GM12878 (cell line): ENCODE measurements around the gene ADGRL4. TPM values are rescaled to one million over a fixed set of nuclear protein-coding genes. Genes with fewer than 3 reads are reported as not detected.

Experiments used
- ATAC-seq: fragments of 200-7000 bp; cut with Tn5 transposase; 3 replicates; pipeline ENCODE4 v1.9.1; 2020; ENCODE audit warnings: mild to moderate bottlenecking, moderate library complexity
- Bru-seq: library from RNA; stranded (reverse); fragments of 400-500 nt; gene quantifications from one replicate; lab custom pipeline; 2021; lab: Mats Ljungman, UMichigan
- BruChase-seq, 2 experiments: library from RNA; stranded (reverse); fragments of 400-500 nt; gene quantifications; one replicate each; lab custom pipeline; 2021; lab: Mats Ljungman, UMichigan
- BruUV-seq: library from RNA; stranded (reverse); fragments of 400-500 nt; replicated peaks from 2 replicates; lab custom pipeline; 2021; lab: Mats Ljungman, UMichigan
- CTCF ChIA-PET: fragments of 300-600 bp; sonication (Branson Sonifier 250); formaldehyde crosslinking; extraction: SDS; loops from one replicate; lab custom pipeline; 2021; ENCODE audit warnings: inconsistent platforms; lab: Yijun Ruan, JAX
- POLR2A ChIA-PET: fragments of 350-600 bp; formaldehyde crosslinking; extraction: SDS; loops from one replicate; lab custom pipeline; 2021; ENCODE audit warnings: inconsistent platforms; lab: Charles Lee
- RAD21 ChIA-PET: fragments of 300-600 bp; sonication (Branson Sonifier 250); formaldehyde crosslinking; loops from one replicate; lab custom pipeline; 2023; ENCODE audit warnings: antibody characterized with exemption; ENCODE audit not compliant: unreplicated experiment; lab: Charles Lee
- SMC1A ChIA-PET: fragments of 300-600 bp; sonication (Branson Sonifier 250); formaldehyde crosslinking; loops from one replicate; lab custom pipeline; 2023; ENCODE audit not compliant: unreplicated experiment, uncharacterized antibody; lab: Charles Lee
- DNase-seq: peaks from one replicate; pipeline ENCODE4 v3.0.0-alpha.2; 2011; ENCODE audit warnings: low read depth, low spot score
- FAIRE-seq: peaks from 3 replicates; lab custom pipeline; 2011; peaks lifted over from hg19 to GRCh38; lab: Jason Lieb, UNC
- H2AFZ ChIP-seq: 2 replicates; pipeline ENCODE4 v1.6.0; 2011; ENCODE audit warnings: low read depth, low read length, control low read depth; ENCODE audit not compliant: control insufficient read depth
- H3K27ac ChIP-seq: 2 replicates; pipeline ENCODE4 v1.5.1; 2011; ENCODE audit warnings: control low read depth; ENCODE audit not compliant: control insufficient read depth, insufficient read depth
- H3K27me3 ChIP-seq, 2 experiments: replicated peaks in 1 of 2; 2 replicates each; pipeline versions ENCODE4 v1.6.0 to v1.6.1; 2011; ENCODE audit warnings: low read length in 1 of 2; ENCODE audit not compliant: control insufficient read depth in 2 of 2, insufficient read depth in 2 of 2
- H3K36me3 ChIP-seq, 2 experiments: 2 replicates each; pipeline ENCODE4 v1.5.1; 2011; ENCODE audit warnings: low read length in 1 of 2; ENCODE audit not compliant: control insufficient read depth in 2 of 2, insufficient read depth in 2 of 2
- H3K4me1 ChIP-seq: 2 replicates; pipeline ENCODE4 v1.6.1; 2011; ENCODE audit warnings: mild to moderate bottlenecking, low read length, moderate library complexity, mixed read lengths; ENCODE audit not compliant: control insufficient read depth, insufficient read depth
- H3K4me2 ChIP-seq: 2 replicates; pipeline ENCODE4 v1.6.0; 2011; ENCODE audit warnings: control low read depth; ENCODE audit not compliant: control insufficient read depth, insufficient read depth
- H3K4me3 ChIP-seq: fragments of 200-600 bp; sonication (generic); 2 replicates; pipeline ENCODE4 v1.5.1; 2016
- H3K79me2 ChIP-seq: 2 replicates; pipeline ENCODE4 v1.6.0; 2011; ENCODE audit warnings: low read length; ENCODE audit not compliant: control insufficient read depth, insufficient read depth
- H3K9ac ChIP-seq: 2 replicates; pipeline ENCODE4 v1.8.0; 2011; ENCODE audit warnings: low read length, control low read depth, mixed read lengths; ENCODE audit not compliant: control insufficient read depth, insufficient read depth
- H3K9me3 ChIP-seq: replicated peaks from 3 replicates; pipeline ENCODE4 v1.5.1; 2011; ENCODE audit warnings: mild to moderate bottlenecking, low read length; ENCODE audit not compliant: control insufficient read depth, insufficient read depth
- H4K20me1 ChIP-seq: 2 replicates; pipeline ENCODE4 v1.6.0; 2011; ENCODE audit not compliant: control insufficient read depth, insufficient read depth
- ATF7 ChIP-seq: fragments of 450-650 bp; IDR thresholded peaks from 2 replicates; pipeline ENCODE4 v1.6.1; 2016; ENCODE audit warnings: low read depth, mild to moderate bottlenecking
- BMI1 ChIP-seq: fragments of 450-650 bp; IDR thresholded peaks from 2 replicates; pipeline ENCODE4 v1.6.1; 2016; ENCODE audit warnings: mild to moderate bottlenecking, moderate library complexity, borderline replicate concordance
- EED ChIP-seq: sonication (generic); IDR thresholded peaks from 2 replicates; pipeline ENCODE4 v1.6.1; 2016; ENCODE audit warnings: antibody characterized with exemption, low read depth
- GABPA ChIP-seq: IDR thresholded peaks from 2 replicates; pipeline ENCODE4 v1.6.1; 2014; ENCODE audit warnings: antibody characterized with exemption, low read depth, mild to moderate bottlenecking, inconsistent platforms
- HDAC6 ChIP-seq: fragments of 200-600 bp; sonication (generic); IDR thresholded peaks from one replicate; pipeline ENCODE4 v1.8.0; 2017; ENCODE audit warnings: antibody characterized with exemption; ENCODE audit not compliant: unreplicated experiment
- IRF4 ChIP-seq: IDR thresholded peaks from 2 replicates; pipeline ENCODE4 v1.6.1; 2011; ENCODE audit warnings: low read depth, low read length
- NFIC ChIP-seq: IDR thresholded peaks from 2 replicates; pipeline ENCODE4 v1.6.1; 2012; ENCODE audit warnings: low read depth, mild to moderate bottlenecking, inconsistent platforms, low read length, moderate library complexity
- NR2C2 ChIP-seq: IDR thresholded peaks from 2 replicates; pipeline ENCODE4 v1.6.1; 2011; ENCODE audit warnings: borderline replicate concordance, low read depth; ENCODE audit not compliant: control insufficient read depth, insufficient read length
- RUNX3 ChIP-seq: IDR thresholded peaks from 2 replicates; pipeline ENCODE4 v1.6.1; 2012; ENCODE audit warnings: low read length, inconsistent platforms
- SKIL ChIP-seq: fragments of 450-650 bp; IDR thresholded peaks from 2 replicates; pipeline ENCODE4 v1.6.1; 2017; ENCODE audit warnings: mild to moderate bottlenecking, low read depth, inconsistent platforms; ENCODE audit not compliant: poor library complexity, severe bottlenecking
- TAF1 ChIP-seq: IDR thresholded peaks from 2 replicates; pipeline ENCODE4 v1.6.1; 2011; ENCODE audit warnings: mild to moderate bottlenecking, low read depth, low read length, borderline replicate concordance
- YBX1 ChIP-seq: fragments of 450-650 bp; IDR thresholded peaks from 2 replicates; pipeline ENCODE4 v1.6.1; 2016; ENCODE audit warnings: antibody characterized with exemption
- ZNF687 ChIP-seq: fragments of 450-650 bp; IDR thresholded peaks from 2 replicates; pipeline ENCODE4 v1.6.1; 2017; ENCODE audit warnings: mild to moderate bottlenecking, moderate library complexity
- WGBS: methylation state at CpG from one replicate; pipeline ENCODE4 v1.1.6; 2016; ENCODE audit warnings: low lambda C conversion rate; ENCODE audit not compliant: insufficient replicate concordance, insufficient coverage; ENCODE audit errors: missing lambda C conversion rate; 5-methylcytosine and 5-hydroxymethylcytosine counted together
- in situ Hi-C: fragments of 300-500 bp; cut with MboI; formaldehyde crosslinking; loops from 9 replicates; pipeline ENCODE4 v1.14.3; 2018; ENCODE audit warnings: mixed read lengths
- intact Hi-C: fragments of 100-400 bp; cut with micrococcal nuclease; formaldehyde crosslinking; loops from one replicate; pipeline ENCODE4 v1.14.2; 2022; ENCODE audit not compliant: unreplicated experiment
- long read RNA-seq, 2 experiments: library from polyadenylated mRNA; unstranded; transcript quantifications; one replicate each; pipeline ENCODE4 v2.0.0, GENCODE V29; 2019 to 2020
- polyA minus RNA-seq, 3 experiments: library from RNA; depleted of rRNA, polyadenylated mRNA; stranded (reverse); fragments of >200 nt; gene quantifications; 2 replicates each; pipeline ENCODE4 v1.2.3, GENCODE V29; 2011
- polyA plus RNA-seq, 11 experiments: library from polyadenylated mRNA; depleted of rRNA in 4 of 11; unstranded in 6 of 11; stranded (reverse) in 5 of 11; fragments of >200 nt; fragmentation: Nextera tagmentation in 4 of 11; fragmentation: Illumina TruSeq in 1 of 11; extraction: Ambion mirVana in 4 of 11; extraction: Trizol in 1 of 11; gene quantifications; 1 replicate in 1 of 11; 2 replicates in 10 of 11; pipeline versions ENCODE4 v1.2.1 to v1.2.3, GENCODE V29; 2011 to 2016; ENCODE audit warnings: inconsistent platforms in 2 of 11, missing spikeins in 2 of 11, low read depth in 1 of 11
- total RNA-seq, 4 experiments: library from RNA; depleted of rRNA in 3 of 4; stranded (reverse); fragments of >200 nt in 3 of 4; fragmentation: Illumina TruSeq in 1 of 4; extraction: Trizol in 1 of 4; gene quantifications; 2 replicates each; pipeline versions ENCODE4 v1.2.1 to v1.2.3, GENCODE V29; 2013 to 2021

ADGRL4 gene
- total RNA-seq (2013; cell fraction: nucleolus; rRNA removed): not detected in 2 replicates
- not detected in 2 replicates for total RNA-seq (2014; rRNA removed)
- total RNA-seq (2014; rRNA removed; fragmentation: Illumina TruSeq; extraction: Trizol): not detected in 2 replicates
- not detected in 2 replicates for total RNA-seq (2021)
- not detected for polyA plus RNA-seq (2011; ENCODE audit: low read depth)
- not detected in 2 replicates for polyA plus RNA-seq (2011; rRNA removed)
- polyA plus RNA-seq (2011; cell fraction: cytosol; rRNA removed): not detected in 2 replicates
- not detected in 2 replicates for polyA plus RNA-seq (2011; cell fraction: nucleus; rRNA removed)
- polyA plus RNA-seq (2012): not detected in 2 replicates
- polyA plus RNA-seq (2014; fragmentation: Illumina TruSeq; extraction: Trizol): not detected in 2 replicates
- polyA plus RNA-seq (2014; fragmentation: Nextera tagmentation; extraction: Ambion mirVana): not detected
- polyA plus RNA-seq (2014; rRNA removed): not detected in 2 replicates
- polyA plus RNA-seq (2016; fragmentation: Nextera tagmentation; extraction: Ambion mirVana): not detected
- polyA minus RNA-seq (2011; rRNA and poly(A)+ RNA removed): not detected in 2 replicates
- polyA minus RNA-seq (2011; cell fraction: cytosol; rRNA and poly(A)+ RNA removed): not detected in 2 replicates
- not detected in 2 replicates for polyA minus RNA-seq (2011; cell fraction: nucleus; rRNA and poly(A)+ RNA removed)
- Bru-seq, nascent RNA: percentile 1 among the genes with signal in this experiment
- not detected for BruChase-seq, experiment 1, labeled RNA remaining after a 6-hour chase
- BruChase-seq, experiment 2, labeled RNA remaining after a 2-hour chase: not detected
- long read RNA-seq, experiment 1: 0 reads
- long read RNA-seq, experiment 2: 0 reads

- ChIA-PET RAD21 (no interaction called here), CTCF (no interaction called here), SMC1A (no interaction called here), POLR2A (no interaction called here)
- H3K36me3 ChIP-seq: no peaks in the 10 kb centered on the region
- no peaks in the 10 kb centered on the region for H3K9me3 ChIP-seq
- no peak within 1 kb of the TSS for H2AFZ ChIP-seq
- no peak for TF ChIP-seq IRF4
- no peak for TF ChIP-seq BMI1
- TF ChIP-seq RUNX3: no peak
- no peak for TF ChIP-seq NFIC
- TF ChIP-seq TAF1: no peak
- no peak for TF ChIP-seq SKIL
- TF ChIP-seq ZNF687: no peak
- TF ChIP-seq HDAC6: no peak
- no peak for TF ChIP-seq YBX1
- TF ChIP-seq NR2C2: no peak
- no peak for TF ChIP-seq EED
- TF ChIP-seq GABPA: no peak
- TF ChIP-seq ATF7: no peak
- WGBS: 58% methylated on average over 15 of the region's 35 CpGs
- DNase-seq: no peak
- FAIRE-seq: no peak
- H3K27me3 ChIP-seq: no peaks in the 10 kb centered on the region
- H3K27ac ChIP-seq: no peak within 1 kb of the TSS
- no peak within 1 kb of the TSS for H3K9ac ChIP-seq
- H3K4me3 ChIP-seq: no peak within 1 kb of the TSS
- H3K4me1 ChIP-seq: no peaks in the 10 kb centered on the region
- no peak for ATAC-seq
- intact Hi-C loops (no loop called here), in situ Hi-C loops (no loop called here)
- no peaks in the 10 kb centered on the region for H4K20me1 ChIP-seq
- no TSS peak for BruUV-seq
- H3K4me2 ChIP-seq: no peak within 1 kb of the TSS
- no peaks in the 10 kb centered on the region for H3K79me2 ChIP-seq
These were observed at the start of gene ADGRL4 for GRCh38 chr1:79006564-79006963. TSS of gene ADGRL4 (minus strand) at chr1:79006730. CDS start at chr1:79006654, 76 bp downstream.
